Body of pancreas (tissue), 4 donors: ENCODE data around the gene CDH12.

Source experiments
- POLR2A ChIP-seq, 3 donors: fragments of 450-650 bp; IDR thresholded peaks; one replicate each; pipeline ENCODE4 v1.6.1; 2016; ENCODE audit warnings: antibody characterized with exemption in 3 of 3, mild to moderate bottlenecking in 2 of 3
- TF ChIP-seq, protein P1 (sequence below), 7 experiments: fragments of 450-650 bp in 4 of 7; fragments of 200-600 bp in 3 of 7; sonication (generic) in 3 of 7; IDR thresholded peaks; one replicate each; pipeline ENCODE4 v1.5.1; 2016 to 2019; ENCODE audit warnings: antibody characterized with exemption in 7 of 7

- TF ChIP-seq, protein P1, sequence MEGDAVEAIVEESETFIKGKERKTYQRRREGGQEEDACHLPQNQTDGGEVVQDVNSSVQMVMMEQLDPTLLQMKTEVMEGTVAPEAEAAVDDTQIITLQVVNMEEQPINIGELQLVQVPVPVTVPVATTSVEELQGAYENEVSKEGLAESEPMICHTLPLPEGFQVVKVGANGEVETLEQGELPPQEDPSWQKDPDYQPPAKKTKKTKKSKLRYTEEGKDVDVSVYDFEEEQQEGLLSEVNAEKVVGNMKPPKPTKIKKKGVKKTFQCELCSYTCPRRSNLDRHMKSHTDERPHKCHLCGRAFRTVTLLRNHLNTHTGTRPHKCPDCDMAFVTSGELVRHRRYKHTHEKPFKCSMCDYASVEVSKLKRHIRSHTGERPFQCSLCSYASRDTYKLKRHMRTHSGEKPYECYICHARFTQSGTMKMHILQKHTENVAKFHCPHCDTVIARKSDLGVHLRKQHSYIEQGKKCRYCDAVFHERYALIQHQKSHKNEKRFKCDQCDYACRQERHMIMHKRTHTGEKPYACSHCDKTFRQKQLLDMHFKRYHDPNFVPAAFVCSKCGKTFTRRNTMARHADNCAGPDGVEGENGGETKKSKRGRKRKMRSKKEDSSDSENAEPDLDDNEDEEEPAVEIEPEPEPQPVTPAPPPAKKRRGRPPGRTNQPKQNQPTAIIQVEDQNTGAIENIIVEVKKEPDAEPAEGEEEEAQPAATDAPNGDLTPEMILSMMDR (IDR thresholded peaks at IDR 0.05) = no peak
- no peak for TF ChIP-seq POLR2A (IDR thresholded peaks at IDR 0.05)
These were observed 1078.3 kb downstream of the CDH12 start for GRCh38 chr5:21774801-21775200.
